Activated CD4-positive, alpha-beta T cell treated with anti-CD3 and anti-CD28 coated beads, Interleukin-2, amount 50 U/mL, for 16 hours (primary cell): ENCODE results near the gene BCL2.

Experiments
- DNase-seq: peaks from one replicate; pipeline ENCODE4 v3.0.0-alpha.2; 2020

The BCL2 gene

DNA sequence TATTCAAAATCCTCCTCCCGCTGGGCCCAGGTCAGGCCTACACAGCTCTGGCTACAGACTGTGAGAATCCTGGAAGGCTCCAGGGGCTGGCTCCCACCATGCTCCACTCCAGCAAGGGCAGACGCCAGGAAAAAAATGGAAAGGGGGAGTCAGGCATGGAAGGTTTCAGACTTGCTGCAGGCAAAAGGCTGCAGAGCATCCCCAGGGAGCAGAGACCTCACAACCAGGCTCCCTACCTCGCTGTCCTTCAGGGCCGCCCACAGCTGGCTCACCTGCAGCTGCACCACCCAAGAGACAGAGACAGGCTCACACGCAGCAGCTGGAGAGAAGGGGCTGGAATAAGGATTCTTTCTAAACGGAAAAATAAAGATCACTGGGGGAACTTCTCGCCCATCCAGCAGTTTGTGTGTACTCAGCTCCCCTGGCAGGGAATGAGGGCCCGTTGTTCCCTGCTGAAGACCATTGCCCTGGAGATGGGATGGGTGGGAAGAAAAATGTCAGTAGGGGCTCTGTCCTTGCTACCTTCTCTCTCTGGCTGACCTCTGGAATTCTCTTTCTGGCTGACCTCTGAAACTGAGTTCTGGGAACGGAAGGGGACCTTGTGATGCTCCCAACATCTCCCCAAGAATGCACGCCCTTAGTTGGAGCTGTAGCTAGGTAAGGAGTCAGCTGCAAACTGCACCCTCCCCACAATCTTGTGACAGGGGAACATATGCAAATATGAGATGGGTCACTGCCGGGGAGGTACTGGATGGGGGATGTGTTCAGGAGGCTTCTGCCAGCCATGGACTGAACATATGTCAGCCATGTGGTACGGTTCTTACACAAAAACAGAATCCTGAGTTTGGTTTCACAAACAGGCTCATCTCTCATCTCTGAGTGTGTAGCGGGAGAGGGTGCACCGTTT, 34.5 kb downstream of the BCL2 start:
- DNase-seq = no peak

- DNase-seq = no peak
Observed at GRCh38 chr18:63284173-63284799, 35.3 kb downstream of the BCL2 start.

- no peak for DNase-seq
Observed at GRCh38 chr18:63283305-63284094, 36.1 kb downstream of the BCL2 start.

- DNase-seq = no peak
Observed at GRCh38 chr18:63282793-63283192, 36.8 kb downstream of the BCL2 start.

GRCh38 chr18:63273222-63273927, 46.2 kb downstream of the BCL2 start:
- DNase-seq = no peak

GRCh38 chr18:63272638-63273037, 46.9 kb downstream of the BCL2 start:
- no peak for DNase-seq

DNA sequence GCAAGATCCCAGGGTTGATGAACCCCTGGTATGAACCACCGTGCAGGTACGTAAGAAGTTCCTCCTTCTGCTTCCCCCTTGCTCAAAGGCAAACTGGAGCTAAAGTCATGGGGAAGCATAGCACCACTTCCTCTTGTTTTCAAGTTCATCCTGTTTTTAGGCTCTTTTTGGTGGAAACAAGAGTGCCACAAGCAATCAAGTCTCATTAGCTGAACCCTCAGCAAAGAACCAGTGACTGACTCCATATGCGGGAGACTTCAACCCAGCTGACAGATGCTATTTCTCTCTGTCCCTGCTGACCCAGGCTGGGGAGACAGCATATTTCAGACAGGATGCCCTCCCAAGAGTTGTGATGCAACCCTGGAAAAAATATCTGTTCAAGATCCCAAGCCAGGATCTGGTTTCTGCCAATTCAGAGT, 47.7 kb downstream of the BCL2 start:
- DNase-seq = no peak

DNA sequence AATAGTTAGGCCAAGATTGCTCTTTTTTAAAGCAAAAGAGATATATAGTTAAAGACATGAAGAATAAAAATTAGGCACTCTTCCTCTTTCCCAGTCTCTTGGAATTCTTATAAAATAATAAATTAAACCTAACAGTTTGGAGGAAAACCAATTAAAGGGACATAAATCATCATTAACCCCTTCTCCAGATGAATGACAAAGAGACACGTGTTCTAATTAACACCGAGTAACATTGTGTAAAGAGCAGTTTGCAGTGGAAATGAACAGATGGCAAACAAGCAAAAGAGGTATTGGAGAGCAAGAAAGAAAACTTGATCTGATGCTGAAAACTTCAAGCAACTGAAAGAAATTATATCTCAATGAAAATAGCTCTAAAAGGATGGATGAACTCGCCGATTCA, 48.4 kb downstream of the BCL2 start:
- no peak for DNase-seq

DNA sequence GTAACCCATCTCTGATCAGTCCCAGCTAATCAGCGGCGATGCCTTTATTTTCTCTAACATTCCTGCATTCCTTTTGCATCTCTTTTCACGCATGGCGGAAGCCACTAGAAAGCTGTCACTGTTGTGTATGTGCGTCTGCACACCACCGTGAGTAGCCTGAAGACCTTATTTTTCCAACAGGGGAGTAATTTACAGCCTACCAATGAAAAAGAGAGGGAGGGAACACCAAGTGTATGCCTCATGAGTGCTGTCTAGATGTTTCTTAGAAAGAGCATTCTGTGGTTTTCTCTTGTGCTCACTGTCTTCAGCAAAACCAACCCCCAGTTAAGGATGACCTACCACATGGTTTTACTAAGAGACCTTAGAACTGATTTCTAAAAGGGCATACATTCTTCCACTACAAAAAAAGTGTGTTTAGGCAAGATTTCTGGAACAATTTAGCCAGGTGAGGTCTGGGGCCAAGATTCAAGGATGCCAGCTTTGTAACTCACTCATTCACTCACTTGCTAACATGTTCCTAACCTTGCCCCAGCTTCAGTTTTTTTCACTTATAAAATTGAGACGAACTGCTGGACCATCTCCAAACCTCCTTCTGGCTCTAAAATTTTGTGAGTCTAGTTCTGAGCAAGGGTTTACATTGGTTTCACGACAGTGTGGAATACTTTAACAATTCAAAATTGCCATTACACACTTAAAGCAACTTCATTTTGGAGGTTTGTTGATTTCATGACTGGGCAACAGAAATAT, 51.4 kb downstream of the BCL2 start:
- peak; percentile 43 for DNase-seq

- no peak for DNase-seq
Observed at GRCh38 chr18:63266888-63267790, 52.4 kb downstream of the BCL2 start.

GRCh38 chr18:63265326-63265725, 54.2 kb downstream of the BCL2 start:
- no peak for DNase-seq

- no peak for DNase-seq
Observed at GRCh38 chr18:63264871-63265270, 54.7 kb downstream of the BCL2 start.

DNA sequence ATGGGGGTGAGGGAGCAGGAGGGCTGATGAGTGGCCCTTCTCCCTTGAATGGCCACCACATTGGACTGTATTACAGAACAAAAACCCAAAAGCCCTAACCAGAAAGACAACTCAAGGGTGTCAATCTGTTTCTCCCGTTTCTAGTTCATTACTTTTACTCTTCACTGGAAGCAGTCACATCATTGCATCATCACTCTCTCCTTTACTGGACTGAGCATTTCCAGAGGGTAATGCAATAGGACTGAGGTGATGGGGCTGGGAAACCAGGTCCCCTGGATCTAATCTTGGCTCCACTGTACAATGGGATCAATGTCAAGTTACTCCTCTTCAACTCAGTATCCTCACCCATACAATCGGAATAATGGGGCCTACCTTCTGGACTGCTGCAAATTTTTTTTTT, 56.1 kb downstream of the BCL2 start:
- DNase-seq = no peak

DNA sequence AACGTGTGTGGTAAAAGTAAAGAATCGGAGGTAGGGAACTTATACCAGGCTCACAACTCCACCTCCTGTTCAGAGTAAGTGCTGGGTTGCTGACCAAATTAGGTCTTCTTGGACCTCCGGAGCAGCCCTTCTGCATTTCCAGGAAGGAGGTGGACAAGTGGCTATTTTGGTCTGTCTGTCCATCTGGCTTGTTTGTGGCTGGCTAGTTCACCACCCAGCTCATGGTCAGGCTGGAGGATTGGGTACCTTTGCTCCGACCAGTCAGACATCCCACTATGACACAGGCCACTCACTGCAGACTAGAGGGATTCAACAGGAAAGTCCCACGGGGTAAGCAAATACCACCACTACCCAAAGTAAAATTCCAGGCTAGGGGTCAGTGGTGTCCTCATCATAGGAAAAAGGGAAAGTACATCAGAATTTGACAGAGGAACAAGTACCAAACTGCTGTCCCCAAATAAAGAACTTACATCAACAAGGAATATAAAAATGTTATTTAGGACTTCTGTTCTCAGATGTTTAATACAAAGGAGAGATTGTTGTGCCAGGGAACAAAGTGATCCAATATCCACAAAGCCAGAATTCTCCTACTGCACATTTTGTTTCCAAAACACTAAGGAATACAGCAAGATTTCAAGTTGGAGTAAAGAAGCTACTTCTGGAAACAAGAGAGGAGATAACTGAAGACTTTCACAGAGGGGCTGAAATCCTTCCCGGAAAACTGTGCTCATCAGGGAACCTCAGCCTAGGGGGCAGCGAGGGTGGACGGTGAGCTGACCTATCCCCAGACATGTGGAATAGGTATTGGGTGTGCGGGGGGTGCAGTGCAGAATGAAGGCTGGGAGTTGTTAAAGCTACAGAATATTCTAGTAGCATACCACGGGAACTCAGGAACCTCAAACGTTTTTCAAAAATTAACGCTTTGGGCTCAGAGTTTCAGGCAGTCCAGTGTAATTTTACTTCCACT, 56.9 kb downstream of the BCL2 start:
- DNase-seq = no peak

- DNase-seq = no peak
Observed at GRCh38 chr18:63261029-63261428, 58.5 kb downstream of the BCL2 start.

DNA sequence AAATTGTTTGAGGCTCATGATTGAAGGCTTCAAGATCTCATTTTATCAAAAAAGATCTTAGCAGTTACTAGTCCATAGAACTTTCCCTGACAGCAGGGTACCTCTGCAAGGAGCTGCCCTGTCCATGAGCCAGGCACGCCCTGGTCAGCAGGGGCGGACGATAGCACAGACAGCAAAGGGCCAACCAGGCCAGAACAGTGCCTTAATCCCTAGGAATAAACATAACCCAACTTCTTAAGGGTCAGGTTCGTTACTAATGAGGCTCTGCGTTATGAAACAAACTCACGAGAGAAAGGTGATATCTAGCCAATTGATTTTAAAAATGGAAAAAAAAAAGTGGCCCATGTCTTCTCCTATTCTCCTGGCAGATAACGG, 59.2 kb downstream of the BCL2 start:
- DNase-seq = no peak

GRCh38 chr18:63259567-63260379, 59.8 kb downstream of the BCL2 start:
- no peak for DNase-seq

GRCh38 chr18:63258749-63259566, 60.6 kb downstream of the BCL2 start:
- no peak for DNase-seq
